Right hindlimb (tissue), 1 donor: ENCODE results near the gene MEIS1.

Source experiments
- DNase-seq: peaks from one replicate; pipeline ENCODE4 v3.0.0-alpha.2; 2018

MEIS1 gene

GRCh38 chr2:66571918-66572317 is 137.0 kb downstream of the MEIS1 start:
- DNase-seq, result no peak

GRCh38 chr2:66572391-66572790 is 137.5 kb downstream of the MEIS1 start:
- DNase-seq, result no peak

- no peak for DNase-seq
Observed at GRCh38 chr2:66573416-66573815, 138.5 kb downstream of the MEIS1 start.

- DNase-seq, result no peak
Observed at GRCh38 chr2:66573821-66574233, 138.9 kb downstream of the MEIS1 start.

GRCh38 chr2:66574701-66575624 is 140.0 kb downstream of the MEIS1 start:
- DNase-seq, result peak; percentile 91

GRCh38 chr2:66575625-66576310 is 140.8 kb downstream of the MEIS1 start:
- peak; percentile 80 for DNase-seq

- DNase-seq, result no peak
Observed at GRCh38 chr2:66576311-66576560, 141.3 kb downstream of the MEIS1 start.

- peak; percentile 56 for DNase-seq
Observed at GRCh38 chr2:66576561-66577320, 141.8 kb downstream of the MEIS1 start.

- peak; percentile 49 for DNase-seq
Observed at GRCh38 chr2:66577321-66578053, 142.6 kb downstream of the MEIS1 start.

GRCh38 chr2:66578054-66578686 is 143.2 kb downstream of the MEIS1 start:
- no peak for DNase-seq

GRCh38 chr2:66578687-66579106 is 143.8 kb downstream of the MEIS1 start:
- DNase-seq, result no peak

GRCh38 chr2:66579186-66580126 is 144.5 kb downstream of the MEIS1 start:
- DNase-seq, result no peak

GRCh38 chr2:66580166-66581049 is 145.5 kb downstream of the MEIS1 start:
- DNase-seq, result no peak

GRCh38 chr2:66581339-66582103 is 146.6 kb downstream of the MEIS1 start:
- DNase-seq, result peak; percentile 47

GRCh38 chr2:66582104-66582986 is 147.4 kb downstream of the MEIS1 start:
- peak; percentile 44 for DNase-seq

GRCh38 chr2:66582987-66583880 is 148.3 kb downstream of the MEIS1 start:
- no peak for DNase-seq

GRCh38 chr2:66583881-66584280 is 149.0 kb downstream of the MEIS1 start:
- no peak for DNase-seq
